ENCODE results near the gene ITK. TPM values are rescaled to one million over a fixed set of nuclear protein-coding genes. Genes with fewer than 3 reads are reported as not detected.

The ITK gene
- total RNA-seq, 1 donor from 2014 or later: 4.7 TPM

Other genes starting within 250 kb of the ITK start
- 1.2 TPM for gene TIMD4, start 217.6 kb upstream of the ITK start, total RNA-seq
- 0.44 TPM for gene HAVCR1, start 121.7 kb upstream of the ITK start, total RNA-seq
- gene HAVCR2, start 71.8 kb upstream of the ITK start, total RNA-seq: 5.6 TPM
- 15.8 TPM for gene MED7, start 38.0 kb upstream of the ITK start, total RNA-seq
- not detected for gene GARIN3, start 14.6 kb upstream of the ITK start, total RNA-seq
- 45.3 TPM for gene CYFIP2, start 85.3 kb downstream of the ITK start, total RNA-seq